Naive thymus-derived CD4-positive, alpha-beta T cell (primary cell): ENCODE data around the gene SLC4A5. TPM values are rescaled to one million over a fixed set of nuclear protein-coding genes. Genes with fewer than 3 reads are reported as not detected.
A peak's percentile ranks its signal among the peaks of the same experiment; 100 is the strongest.
"Not testable (repeated sequence)": the region's sequence is repeated elsewhere in the genome, so short reads cannot be mapped to it uniquely, and the experiment has no call there.

Source experiments
- ATAC-seq: fragments of 150-1000 bp; cut with Tn5 transposase; 2 replicates; pipeline ENCODE4 v1.10.0; 2021; ENCODE audit warnings: mild to moderate bottlenecking, moderate library complexity
- CTCF ChIA-PET: fragments of 350-600 bp; sonication (Branson Sonifier 250); formaldehyde crosslinking; loops from one replicate; lab custom pipeline; 2021; ENCODE audit warnings: antibody characterized with exemption; lab: Charles Lee
- POLR2A ChIA-PET: fragments of 350-600 bp; sonication (Branson Sonifier 250); formaldehyde crosslinking; loops from one replicate; lab custom pipeline; 2021; ENCODE audit warnings: antibody characterized with exemption, inconsistent platforms; lab: Charles Lee
- DNase-seq, 9 donors: peaks; one replicate each; pipeline versions ENCODE4 v3.0.0 to v3.0.0-alpha.2; 2020 to 2022; ENCODE audit warnings: mixed read lengths in 1 of 9
- H3K27ac ChIP-seq: one replicate; pipeline ENCODE4 v1.7.0; 2013; ENCODE audit warnings: mild to moderate bottlenecking, low read depth, low read length, moderate library complexity
- H3K27me3 ChIP-seq, 2 donors: one replicate each; pipeline ENCODE4 v1.7.0; 2013; ENCODE audit warnings: low read length in 2 of 2, mild to moderate bottlenecking in 2 of 2, moderate library complexity in 2 of 2; ENCODE audit not compliant: control insufficient read depth in 2 of 2, insufficient read depth in 2 of 2
- H3K36me3 ChIP-seq, 3 experiments: 1 replicate in 2 of 3; 2 replicates in 1 of 3; pipeline ENCODE4 v1.7.0; 2013; ENCODE audit warnings: low read length in 3 of 3, mild to moderate bottlenecking in 3 of 3, moderate library complexity in 1 of 3; ENCODE audit not compliant: insufficient read depth in 3 of 3, control insufficient read depth in 2 of 3
- H3K4me1 ChIP-seq, 2 donors: one replicate each; pipeline ENCODE4 v1.7.0; 2013; ENCODE audit warnings: low read length in 2 of 2, mild to moderate bottlenecking in 2 of 2, moderate library complexity in 1 of 2; ENCODE audit not compliant: control insufficient read depth in 2 of 2, insufficient read depth in 2 of 2
- H3K4me3 ChIP-seq: 2 replicates; pipeline ENCODE4 v1.7.0; 2013; ENCODE audit warnings: mild to moderate bottlenecking, low read length
- H3K9me3 ChIP-seq, 3 experiments: 1 replicate in 2 of 3; 2 replicates in 1 of 3; pipeline ENCODE4 v1.7.0; 2013; ENCODE audit warnings: low read length in 3 of 3; ENCODE audit not compliant: control insufficient read depth in 2 of 3
- H3K27ac Mint-ChIP-seq, 9 donors: one replicate each; pipeline ENCODE4 v1.8.0; 2020 to 2022; ENCODE audit warnings: mixed read lengths in 9 of 9, mild to moderate bottlenecking in 8 of 9, moderate library complexity in 5 of 9, inconsistent platforms in 2 of 9
- H3K27me3 Mint-ChIP-seq, 5 donors: one replicate each; pipeline ENCODE4 v1.8.0; 2021 to 2022; ENCODE audit warnings: mixed read lengths in 5 of 5, mild to moderate bottlenecking in 1 of 5
- H3K36me3 Mint-ChIP-seq, 5 donors: one replicate each; pipeline ENCODE4 v1.8.0; 2020 to 2022; ENCODE audit warnings: mixed read lengths in 5 of 5, mild to moderate bottlenecking in 3 of 5, inconsistent platforms in 1 of 5
- H3K4me1 Mint-ChIP-seq, 7 donors: one replicate each; pipeline ENCODE4 v1.8.0; 2020 to 2022; ENCODE audit warnings: mixed read lengths in 7 of 7, mild to moderate bottlenecking in 3 of 7, inconsistent platforms in 1 of 7
- H3K4me3 Mint-ChIP-seq, 10 donors: one replicate each; pipeline ENCODE4 v1.8.0; 2020 to 2022; ENCODE audit warnings: mild to moderate bottlenecking in 10 of 10, mixed read lengths in 10 of 10, moderate library complexity in 6 of 10, inconsistent platforms in 2 of 10
- H3K9me3 Mint-ChIP-seq, 11 donors: one replicate each; pipeline ENCODE4 v1.8.0; 2020 to 2022; ENCODE audit warnings: mixed read lengths in 11 of 11, mild to moderate bottlenecking in 4 of 11, inconsistent platforms in 1 of 11, moderate library complexity in 1 of 11
- intact Hi-C, 2 donors: fragments of 100-400 bp; cut with micrococcal nuclease; formaldehyde crosslinking; loops; one replicate each; pipeline ENCODE4 v1.15.1; 2023
- polyA plus RNA-seq, 2 donors: library from polyadenylated mRNA; unstranded; fragments of 300-500 nt; fragmentation: Illumina TruSeq; gene quantifications; one replicate each; pipeline ENCODE4 v1.2.3, GENCODE V29; 2021
- total RNA-seq, 6 experiments: library from RNA in 5 of 6; stranded (reverse) in 5 of 6; gene quantifications; 1 replicate in 5 of 6; 2 replicates in 1 of 6; pipeline ENCODE4 v1.2.3 and lab custom pipeline; 2021 to 2026

The SLC4A5 gene
- total and polyA plus RNA-seq, 7 experiments from 2014 or later, result 0.59 to 20.8 (median 14.8) TPM

DNA sequence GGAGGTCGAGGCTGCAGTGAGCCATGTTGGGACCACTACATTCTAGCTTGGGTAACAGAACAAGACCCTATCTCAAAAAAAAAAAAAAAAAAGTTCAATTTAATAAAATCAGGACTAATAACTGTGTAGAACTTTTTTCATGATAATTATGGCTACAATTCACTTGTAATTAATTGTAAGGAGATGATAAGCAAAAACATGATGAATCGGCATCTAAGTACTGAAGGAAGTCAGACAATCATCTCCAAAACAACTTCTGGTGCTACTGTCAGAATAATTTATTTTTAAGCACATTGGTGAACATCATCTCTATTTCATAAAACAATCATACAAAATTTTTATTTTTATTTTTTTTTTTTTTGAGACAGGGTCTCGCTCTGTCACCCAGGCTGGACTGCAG lies 154.5 kb downstream of the SLC4A5 start:
- Histone ChIP-seq H3K27me3 (no peaks in the 10 kb centered on the region), H3K27ac (no peak overlapping the region), H3K4me1 (no peaks in the 10 kb centered on the region), H3K9me3 (no peaks in the 10 kb centered on the region), H3K4me3 (no peak overlapping the region), H3K36me3 (no peaks in the 10 kb centered on the region)
- H3K9me3 Mint-ChIP-seq, result peaks cover 0 to 3% (median 0%) of the 10 kb centered on the region in 11 donors
- peaks cover 0 to 8% (median 0%) of the 10 kb centered on the region in 5 donors for H3K36me3 Mint-ChIP-seq
- DNase-seq, result no peak
- intact Hi-C loops, result no loop called here
- ChIA-PET POLR2A (no interaction called here), CTCF (interaction anchor here (0.7 kb wide), 1 partner anchor 85 kb away, joined by 4 read pairs; no protein-coding TSS in a partner anchor)
- no peaks in the 10 kb centered on the region for H3K27me3 Mint-ChIP-seq
- H3K4me1 Mint-ChIP-seq, result peaks cover 0 to 38% (median 3%) of the 10 kb centered on the region in 7 donors
- H3K27ac Mint-ChIP-seq, result no peak overlapping the region
- H3K4me3 Mint-ChIP-seq, result no peak overlapping the region
- no peak for ATAC-seq

DNA sequence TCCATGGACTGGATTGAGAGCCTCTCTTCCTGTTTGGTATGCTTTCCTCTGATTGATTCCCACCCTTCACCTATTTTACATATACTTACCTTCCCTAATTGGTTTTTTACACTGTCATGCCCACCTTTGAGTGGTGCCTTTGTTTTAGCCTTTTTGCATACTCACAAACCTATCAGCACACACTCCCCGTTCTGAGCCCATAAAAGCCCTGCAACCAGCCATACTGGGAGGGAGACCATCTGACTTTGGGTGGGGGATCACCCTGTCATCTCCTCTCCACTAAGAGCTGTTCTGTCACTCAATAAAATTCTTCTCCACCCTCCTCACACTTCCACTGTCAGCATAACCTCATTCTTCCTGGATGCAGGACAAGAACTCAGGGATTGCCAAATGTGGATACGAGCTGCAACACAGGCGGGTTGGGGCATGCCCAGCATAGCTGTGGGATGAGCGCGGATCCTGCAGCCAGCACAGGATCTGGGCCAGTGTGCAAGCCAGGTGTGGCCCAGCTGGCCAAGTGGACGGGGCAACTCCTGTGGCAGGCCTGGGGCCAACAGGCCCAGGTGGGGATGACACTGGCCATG lies 155.1 kb downstream of the SLC4A5 start:
- intact Hi-C loops, result no loop called here
- Mint-ChIP-seq H3K9me3 (peaks cover 0 to 3% (median 0%) of the 10 kb centered on the region in 11 donors), H3K27ac (peak overlapping the region in 1 of 9 donors; percentile 30), H3K27me3 (no peaks in the 10 kb centered on the region), H3K36me3 (peaks cover 0 to 8% (median 0%) of the 10 kb centered on the region in 5 donors), H3K4me3 (no peak overlapping the region), H3K4me1 (peaks cover 0 to 38% (median 3%) of the 10 kb centered on the region in 7 donors)
- no peak for DNase-seq
- Histone ChIP-seq H3K4me3 (no peak overlapping the region), H3K9me3 (no peaks in the 10 kb centered on the region), H3K27me3 (no peaks in the 10 kb centered on the region), H3K36me3 (no peaks in the 10 kb centered on the region), H3K27ac (no peak overlapping the region), H3K4me1 (no peaks in the 10 kb centered on the region)
- ChIA-PET POLR2A (no interaction called here), CTCF (no interaction called here)
- no peak for ATAC-seq

DNA sequence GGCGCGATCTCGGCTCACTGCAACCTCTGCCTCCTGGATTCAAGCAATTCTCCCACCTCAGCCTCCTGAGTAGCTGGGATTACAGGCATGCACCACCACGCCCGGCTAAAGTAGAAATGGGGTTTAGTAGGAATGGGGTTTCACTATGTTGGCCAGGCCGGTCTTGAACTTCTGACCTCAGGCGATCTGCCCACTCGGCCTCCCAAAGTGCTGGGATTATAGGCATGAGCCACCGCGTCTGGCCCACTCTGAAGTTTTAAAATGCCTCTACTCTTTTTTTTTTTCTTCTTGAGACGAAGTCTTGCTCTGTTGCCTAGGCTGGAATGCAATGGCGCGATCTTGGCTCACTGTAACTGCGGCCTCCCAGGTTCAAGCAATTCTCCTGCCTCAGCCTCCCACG lies 156.5 kb downstream of the SLC4A5 start:
- H3K4me3 ChIP-seq, H3K36me3 Mint-ChIP-seq, H3K4me1 ChIP-seq, H3K9me3 ChIP-seq, POLR2A ChIA-PET, H3K27me3 Mint-ChIP-seq, ATAC-seq, CTCF ChIA-PET, DNase-seq, H3K9me3 Mint-ChIP-seq, H3K27me3 ChIP-seq, H3K36me3 ChIP-seq, H3K27ac ChIP-seq: not testable (repeated sequence)
- Mint-ChIP-seq H3K27ac (peak overlapping the region in 1 of 9 donors; percentile 96), H3K4me3 (peak overlapping the region in 1 of 10 donors; percentile 20), H3K4me1 (peaks cover 0 to 37% (median 3%) of the 10 kb centered on the region in 7 donors)
- intact Hi-C loops, result loop anchor here in 1 of 2 donors (1.0 kb wide), 1 partner anchor 12 kb away; the partner anchor contains the start of gene MTHFD2

DNA sequence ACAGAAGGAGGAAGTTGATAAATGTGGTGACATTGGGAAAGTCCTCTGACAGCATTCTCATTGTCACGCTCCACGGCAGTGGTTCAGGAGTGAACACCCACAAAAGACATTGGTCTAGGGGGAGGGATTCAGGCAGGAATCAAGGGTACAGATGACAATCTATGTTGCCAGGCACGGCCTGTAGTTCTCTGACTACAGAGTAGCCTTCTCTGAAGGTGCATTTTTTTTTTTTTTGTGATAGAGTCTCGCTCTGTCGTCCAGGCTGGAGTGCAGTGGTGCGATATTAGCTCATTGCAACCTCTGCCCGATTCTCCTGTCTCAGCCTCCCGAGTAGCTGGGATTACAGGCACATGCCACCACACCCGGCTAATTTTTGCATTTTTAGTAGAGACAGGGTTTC lies 157.2 kb downstream of the SLC4A5 start:
- H3K27ac Mint-ChIP-seq, result peak overlapping the region in 2 of 9 donors; percentile 10 to 96
- Histone ChIP-seq H3K36me3 (no peaks in the 10 kb centered on the region), H3K4me3 (no peak overlapping the region), H3K27ac (no peak overlapping the region), H3K27me3 (no peaks in the 10 kb centered on the region), H3K9me3 (no peaks in the 10 kb centered on the region), H3K4me1 (no peaks in the 10 kb centered on the region)
- ChIA-PET CTCF (no interaction called here), POLR2A (no interaction called here)
- peaks cover 0 to 3% (median 0%) of the 10 kb centered on the region in 11 donors for H3K9me3 Mint-ChIP-seq
- ATAC-seq (peak; percentile 94), DNase-seq (peak in 4 of 9 donors; percentile 24 to 58 (median 41))
- intact Hi-C loops, result loop anchor here in 1 of 2 donors (1.0 kb wide), 1 partner anchor 12 kb away; the partner anchor contains the start of gene MTHFD2
- peaks cover 0 to 8% (median 0%) of the 10 kb centered on the region in 5 donors for H3K36me3 Mint-ChIP-seq
- H3K27me3 Mint-ChIP-seq, result no peaks in the 10 kb centered on the region
- H3K4me1 Mint-ChIP-seq, result peaks cover 0 to 40% (median 3%) of the 10 kb centered on the region in 7 donors
- H3K4me3 Mint-ChIP-seq, result peak overlapping the region in 2 of 10 donors; percentile 21 to 81

DNA sequence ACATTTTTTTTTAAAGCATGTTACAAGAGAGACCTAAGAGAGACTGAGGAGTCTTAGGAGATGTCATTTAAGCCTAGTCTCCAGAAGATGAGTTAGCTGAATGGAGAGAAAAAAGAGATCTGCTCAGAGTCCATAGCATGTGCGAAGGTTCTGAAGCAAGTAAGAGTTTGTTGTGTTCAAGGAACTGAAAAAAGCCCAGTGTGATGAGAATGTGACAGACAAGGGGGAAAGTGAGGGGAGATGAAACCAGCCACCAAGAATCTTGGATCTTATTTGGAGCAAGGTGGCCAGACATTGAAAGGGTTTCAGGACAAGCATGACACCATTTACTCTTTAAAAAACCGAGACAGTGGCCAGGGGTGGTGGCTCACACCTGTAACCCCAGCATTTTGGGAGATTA lies 159.3 kb downstream of the SLC4A5 start:
- H3K9me3 ChIP-seq, result no peaks in the 10 kb centered on the region
- peaks cover 0 to 37% (median 8%) of the 10 kb centered on the region in 7 donors for H3K4me1 Mint-ChIP-seq
- no peak overlapping the region for H3K4me3 Mint-ChIP-seq
- H3K9me3 Mint-ChIP-seq, result peaks cover 0 to 3% (median 0%) of the 10 kb centered on the region in 11 donors
- H3K36me3 ChIP-seq, result no peaks in the 10 kb centered on the region
- no peak overlapping the region for H3K27ac ChIP-seq
- peak overlapping the region in 1 of 9 donors; percentile 25 for H3K27ac Mint-ChIP-seq
- H3K36me3 Mint-ChIP-seq, result peaks cover 0 to 6% (median 0%) of the 10 kb centered on the region in 5 donors
- ChIA-PET CTCF (interaction anchor here (0.8 to 1.1 kb wide), 2 partner anchors 15 to 66 kb away, joined by 3 read pairs; partner anchors contain the start of gene MTHFD2), POLR2A (interaction anchor here (0.9 kb wide), 1 partner anchor 17 kb away, joined by 4 read pairs; no protein-coding TSS in a partner anchor)
- ATAC-seq, result no peak
- H3K4me1 ChIP-seq, result peaks cover 0 to 5% of the 10 kb centered on the region in 2 donors
- H3K27me3 Mint-ChIP-seq, result no peaks in the 10 kb centered on the region
- H3K4me3 ChIP-seq, result no peak overlapping the region
- H3K27me3 ChIP-seq, result no peaks in the 10 kb centered on the region
- no peak for DNase-seq
- intact Hi-C loops, result no loop called here

DNA sequence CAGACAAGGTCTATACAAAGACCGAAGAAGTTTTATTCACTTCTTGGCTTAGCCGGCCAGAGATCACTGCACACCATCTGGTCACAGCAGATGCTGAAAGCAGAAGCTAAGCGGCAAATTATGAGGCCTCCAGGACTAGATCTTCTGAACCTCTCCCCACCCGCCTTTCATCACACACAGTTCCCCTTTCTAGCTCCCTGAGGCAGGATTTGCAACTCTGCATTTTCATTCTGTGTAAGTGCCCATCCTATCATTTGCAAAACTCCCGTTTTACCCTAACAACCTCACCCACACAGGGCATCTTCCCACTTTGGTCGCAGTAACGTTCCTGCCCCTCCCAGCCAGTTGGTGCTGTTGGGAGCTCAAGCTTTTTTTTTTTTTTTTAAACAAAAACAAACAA lies 161.5 kb downstream of the SLC4A5 start:
- intact Hi-C loops, result no loop called here
- no peak overlapping the region for H3K4me3 ChIP-seq
- peaks cover 0 to 3% (median 0%) of the 10 kb centered on the region in 11 donors for H3K9me3 Mint-ChIP-seq
- H3K27ac ChIP-seq, result no peak overlapping the region
- no peaks in the 10 kb centered on the region for H3K9me3 ChIP-seq
- no peaks in the 10 kb centered on the region for H3K27me3 Mint-ChIP-seq
- no peaks in the 10 kb centered on the region for H3K27me3 ChIP-seq
- ATAC-seq (peak; percentile 11), DNase-seq (no peak)
- peaks cover 6 to 39% (median 15%) of the 10 kb centered on the region in 7 donors for H3K4me1 Mint-ChIP-seq
- H3K4me3 Mint-ChIP-seq, result peak overlapping the region in 2 of 10 donors; percentile 29 to 52
- peaks cover 6 to 11% of the 10 kb centered on the region in 2 donors for H3K4me1 ChIP-seq
- peaks cover 0 to 10% (median 3%) of the 10 kb centered on the region in 5 donors for H3K36me3 Mint-ChIP-seq
- CTCF ChIA-PET, result interaction anchor here (1.4 kb wide), 1 partner anchor 10 kb away, joined by 4 read pairs; no protein-coding TSS in a partner anchor
- POLR2A ChIA-PET, result no interaction called here
- peak overlapping the region in 1 of 9 donors; percentile 75 for H3K27ac Mint-ChIP-seq
- H3K36me3 ChIP-seq, result peaks cover 0 to 4% (median 0%) of the 10 kb centered on the region in 3 experiments
